GM10266 (cell line): ENCODE data around the gene RABGAP1L.
"Not testable (repeated sequence)": the region's sequence is repeated elsewhere in the genome, so short reads cannot be mapped to it uniquely, and the experiment has no call there.

Experiments used
- DNase-seq: peaks from one replicate; pipeline ENCODE4 v3.0.0; 2012; ENCODE audit errors: extremely low spot score
- TF ChIP-seq, protein P1 (sequence below): IDR thresholded peaks from 2 replicates; pipeline ENCODE4 v1.5.1; 2012; ENCODE audit warnings: mild to moderate bottlenecking, low read depth; ENCODE audit not compliant: control insufficient read depth, insufficient read depth; ENCODE audit errors: missing control alignments

The RABGAP1L gene

GRCh38 chr1:174703309-174703708, 544.0 kb downstream of the RABGAP1L start:
- TF ChIP-seq, protein P1, sequence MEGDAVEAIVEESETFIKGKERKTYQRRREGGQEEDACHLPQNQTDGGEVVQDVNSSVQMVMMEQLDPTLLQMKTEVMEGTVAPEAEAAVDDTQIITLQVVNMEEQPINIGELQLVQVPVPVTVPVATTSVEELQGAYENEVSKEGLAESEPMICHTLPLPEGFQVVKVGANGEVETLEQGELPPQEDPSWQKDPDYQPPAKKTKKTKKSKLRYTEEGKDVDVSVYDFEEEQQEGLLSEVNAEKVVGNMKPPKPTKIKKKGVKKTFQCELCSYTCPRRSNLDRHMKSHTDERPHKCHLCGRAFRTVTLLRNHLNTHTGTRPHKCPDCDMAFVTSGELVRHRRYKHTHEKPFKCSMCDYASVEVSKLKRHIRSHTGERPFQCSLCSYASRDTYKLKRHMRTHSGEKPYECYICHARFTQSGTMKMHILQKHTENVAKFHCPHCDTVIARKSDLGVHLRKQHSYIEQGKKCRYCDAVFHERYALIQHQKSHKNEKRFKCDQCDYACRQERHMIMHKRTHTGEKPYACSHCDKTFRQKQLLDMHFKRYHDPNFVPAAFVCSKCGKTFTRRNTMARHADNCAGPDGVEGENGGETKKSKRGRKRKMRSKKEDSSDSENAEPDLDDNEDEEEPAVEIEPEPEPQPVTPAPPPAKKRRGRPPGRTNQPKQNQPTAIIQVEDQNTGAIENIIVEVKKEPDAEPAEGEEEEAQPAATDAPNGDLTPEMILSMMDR = no peak

GRCh38 chr1:174704300-174704699, 545.0 kb downstream of the RABGAP1L start:
- TF ChIP-seq, protein P1 = no peak
- DNase-seq = no peak

More at GRCh38 chr1:174703309-174703708, 544.0 kb downstream of the RABGAP1L start:
- no peak for DNase-seq

- no peak for DNase-seq
- TF ChIP-seq, protein P1 = no peak
Measured at GRCh38 chr1:174710868-174711845, 551.8 kb downstream of the RABGAP1L start.

DNA sequence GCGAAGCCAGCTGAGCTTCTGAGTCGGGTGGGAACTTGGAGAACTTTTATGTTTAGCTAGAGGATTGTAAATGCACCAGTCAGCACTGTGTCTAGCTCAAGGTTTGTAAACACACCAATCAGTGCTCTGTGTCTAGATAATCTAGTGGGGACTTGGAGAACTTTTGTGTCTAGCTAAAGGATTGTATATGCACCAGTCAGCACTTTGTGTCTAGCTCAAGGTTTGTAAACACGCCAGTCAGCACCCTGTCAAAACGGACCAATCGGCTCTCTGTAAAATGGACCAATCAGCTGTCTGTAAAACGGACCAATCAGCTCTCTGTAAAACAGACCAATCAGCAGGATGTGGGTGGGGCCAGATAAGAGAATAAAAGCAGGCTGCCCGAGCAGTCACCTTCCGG, 552.5 kb downstream of the RABGAP1L start:
- DNase-seq = not testable (repeated sequence)

- TF ChIP-seq, protein P1 = no peak
- no peak for DNase-seq
Measured at GRCh38 chr1:174712541-174712940, 553.2 kb downstream of the RABGAP1L start.

DNA sequence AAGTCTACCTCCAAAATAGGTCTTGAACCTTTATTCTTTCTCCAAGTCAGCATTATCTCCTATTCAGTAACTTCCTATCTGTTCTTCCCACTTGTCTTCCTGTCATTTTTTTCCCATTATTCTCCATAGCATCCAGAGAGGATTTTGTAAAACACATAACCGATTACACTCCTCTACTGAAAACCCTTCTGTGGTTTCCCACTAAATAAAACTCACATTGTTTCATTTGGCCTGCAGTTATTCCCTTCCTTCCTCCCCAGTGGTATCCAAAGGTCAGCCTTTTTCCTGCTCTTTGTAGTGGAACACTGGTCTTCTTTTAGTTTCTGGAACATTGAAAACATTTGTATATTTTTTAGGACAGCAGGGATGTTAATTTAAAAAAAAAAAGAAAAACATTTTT, 554.5 kb downstream of the RABGAP1L start:
- DNase-seq = no peak
- TF ChIP-seq, protein P1 = no peak

DNA sequence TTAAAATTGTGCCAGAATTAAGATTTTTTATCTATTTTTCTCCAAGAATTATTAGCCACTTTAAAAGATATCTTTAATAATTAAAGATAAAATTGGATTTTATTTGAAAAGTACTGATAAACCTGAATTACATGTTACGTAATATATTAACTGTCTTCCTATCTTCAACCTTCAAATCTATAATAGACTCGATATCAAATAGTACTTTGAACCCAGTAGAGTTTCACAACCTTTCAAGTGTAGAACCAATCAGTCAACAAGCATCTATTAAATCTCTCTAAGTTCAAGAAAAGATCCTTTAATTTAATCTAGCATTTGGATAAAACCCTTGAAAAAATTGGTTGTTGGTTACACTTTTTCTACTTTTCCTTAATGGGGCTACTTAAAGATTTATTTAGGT, 559.9 kb downstream of the RABGAP1L start:
- DNase-seq = no peak
- TF ChIP-seq, protein P1 = no peak
